ENCODE measurements around the gene STAT4.

GRCh38 chr2:191197096-191197495 lies 46.3 kb upstream of the STAT4 start:
- TF ChIP-seq TEAD1 (CRISPR knock-in tag; IDR thresholded peaks at IDR 0.05) (no peak), CTCF (IDR thresholded peaks at IDR 0.05) (no peak), ETV6 (CRISPR knock-in tag; IDR thresholded peaks at IDR 0.05) (no peak)
